ENCODE data around the gene IQGAP2. TPM values are rescaled to one million over a fixed set of nuclear protein-coding genes. Genes with fewer than 3 reads are reported as not detected.
"Not testable (repeated sequence)": the region's sequence is repeated elsewhere in the genome, so short reads cannot be mapped to it uniquely, and the experiment has no call there.

Gene IQGAP2
- total RNA-seq, 1 donor from 2014 or later: not detected

DNA sequence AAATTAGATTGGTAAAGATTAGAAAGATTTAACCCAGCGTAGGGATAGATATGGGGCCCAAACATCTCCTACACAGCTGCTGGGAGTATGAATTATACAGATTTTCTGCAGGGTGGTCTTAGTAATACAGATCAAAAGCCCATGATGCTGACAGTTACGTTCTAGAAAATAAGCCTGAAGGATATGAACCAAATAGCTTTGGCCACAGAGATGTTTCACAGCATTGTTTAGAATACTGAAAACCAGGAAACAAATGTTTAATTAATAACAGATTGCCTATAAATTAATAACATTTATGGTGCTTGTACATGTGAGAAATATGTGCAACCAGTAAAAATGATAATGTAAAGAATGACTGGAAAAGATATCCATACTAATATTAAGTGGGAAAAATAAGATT is 195.4 kb downstream of the IQGAP2 start:
- no peak for TF ChIP-seq CTCF (IDR thresholded peaks at IDR 0.05; ENCODE audit: insufficient read depth, low read length, severe bottlenecking)
- FAIRE-seq (no peak), DNase-seq (ENCODE audit: low read depth) (no peak)
- no peaks in the 10 kb centered on the region for H3K36me3 ChIP-seq (ENCODE audit: control insufficient read depth, insufficient read depth, low read length)
- peaks cover 2% of the 10 kb centered on the region for H3K27me3 ChIP-seq (ENCODE audit: control insufficient read depth, insufficient read depth, low read length)
- H3K4me3 ChIP-seq (ENCODE audit: low read depth, low read length): no peak overlapping the region

GRCh38 chr5:76600716-76601115 is 197.6 kb downstream of the IQGAP2 start:
- no peak overlapping the region for H3K4me3 ChIP-seq (ENCODE audit: low read depth, low read length)
- FAIRE-seq (no peak), DNase-seq (ENCODE audit: low read depth) (no peak)

GRCh38 chr5:76601470-76601869 is 198.4 kb downstream of the IQGAP2 start:
- H3K4me3 ChIP-seq (ENCODE audit: low read depth, low read length): no peak overlapping the region
- TF ChIP-seq CTCF (IDR thresholded peaks at IDR 0.05; ENCODE audit: insufficient read depth, low read length, severe bottlenecking): peak; percentile 68
- no peak for FAIRE-seq
- no peaks in the 10 kb centered on the region for H3K36me3 ChIP-seq (ENCODE audit: control insufficient read depth, insufficient read depth, low read length)
- H3K27me3 ChIP-seq (ENCODE audit: control insufficient read depth, insufficient read depth, low read length): peaks cover 2% of the 10 kb centered on the region
- DNase-seq (ENCODE audit: low read depth): peak; percentile 60

More at GRCh38 chr5:76600716-76601115, 197.6 kb downstream of the IQGAP2 start:
- TF ChIP-seq CTCF (IDR thresholded peaks at IDR 0.05; ENCODE audit: insufficient read depth, low read length, severe bottlenecking): no peak
- Histone ChIP-seq H3K27me3 (ENCODE audit: control insufficient read depth, insufficient read depth, low read length) (peaks cover 2% of the 10 kb centered on the region), H3K36me3 (ENCODE audit: control insufficient read depth, insufficient read depth, low read length) (no peaks in the 10 kb centered on the region)

GRCh38 chr5:76602094-76602726 is 199.1 kb downstream of the IQGAP2 start:
- peak; percentile 15 for DNase-seq (ENCODE audit: low read depth)
- TF ChIP-seq CTCF (IDR thresholded peaks at IDR 0.05; ENCODE audit: insufficient read depth, low read length, severe bottlenecking): peak; percentile 4

GRCh38 chr5:76603991-76604390 is 200.9 kb downstream of the IQGAP2 start:
- not testable (repeated sequence) for H3K36me3 ChIP-seq (ENCODE audit: control insufficient read depth, insufficient read depth, low read length); FAIRE-seq; H3K4me3 ChIP-seq (ENCODE audit: low read depth, low read length); H3K27me3 ChIP-seq (ENCODE audit: control insufficient read depth, insufficient read depth, low read length); DNase-seq (ENCODE audit: low read depth)

More at GRCh38 chr5:76602094-76602726, 199.1 kb downstream of the IQGAP2 start:
- H3K27me3 ChIP-seq (ENCODE audit: control insufficient read depth, insufficient read depth, low read length): peaks cover 2% of the 10 kb centered on the region
- FAIRE-seq: no peak
- no peak overlapping the region for H3K4me3 ChIP-seq (ENCODE audit: low read depth, low read length)
- no peaks in the 10 kb centered on the region for H3K36me3 ChIP-seq (ENCODE audit: control insufficient read depth, insufficient read depth, low read length)

DNA sequence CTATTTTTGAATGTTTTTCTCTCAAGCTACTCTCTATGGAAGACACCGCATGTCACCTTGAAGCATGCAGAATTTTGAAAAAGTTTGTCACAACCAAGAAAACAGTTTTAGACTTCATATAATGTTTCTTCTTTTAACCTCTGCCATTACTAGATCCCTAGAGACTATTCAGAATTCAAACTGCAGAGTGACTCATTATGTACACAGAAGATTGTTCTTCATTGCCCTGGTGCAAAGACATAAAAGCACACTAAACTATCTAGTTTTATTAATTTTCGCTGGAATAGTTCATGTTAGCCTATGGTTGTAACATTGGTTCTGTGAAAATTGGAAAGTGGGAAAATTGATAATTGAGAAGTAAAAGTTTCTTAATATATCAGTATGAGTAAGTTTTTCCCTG is 201.8 kb downstream of the IQGAP2 start:
- DNase-seq (ENCODE audit: low read depth) (peak; percentile 50), FAIRE-seq (no peak)
- no peaks in the 10 kb centered on the region for H3K36me3 ChIP-seq (ENCODE audit: control insufficient read depth, insufficient read depth, low read length)
- peaks cover 5% of the 10 kb centered on the region for H3K27me3 ChIP-seq (ENCODE audit: control insufficient read depth, insufficient read depth, low read length)
- no peak overlapping the region for H3K4me3 ChIP-seq (ENCODE audit: low read depth, low read length)
- TF ChIP-seq CTCF (IDR thresholded peaks at IDR 0.05; ENCODE audit: insufficient read depth, low read length, severe bottlenecking): no peak
